GM18951 (cell line): ENCODE data around the gene CDH1.

Experiments used
- POLR2A ChIP-seq: IDR thresholded peaks from 4 replicates; pipeline ENCODE4 v1.6.1; 2011; ENCODE audit warnings: mild to moderate bottlenecking; ENCODE audit not compliant: insufficient read length, insufficient read depth; ENCODE audit errors: extremely low read depth
- in situ Hi-C: fragments of 300-500 bp; cut with MboI; formaldehyde crosslinking; loops from one replicate; pipeline ENCODE4 v1.12.0; 2022; ENCODE audit warnings: low sequenced_read_pairs, mixed read lengths, inconsistent platforms; ENCODE audit not compliant: unreplicated experiment

Gene CDH1

GRCh38 chr16:68800257-68800875, 63.3 kb downstream of the CDH1 start:
- no peak for TF ChIP-seq POLR2A
- in situ Hi-C loops = loop anchor here (25.0 kb wide), 1 partner anchor 263 kb away; the partner anchor contains the start of gene ZFP90

GRCh38 chr16:68802190-68802589, 65.1 kb downstream of the CDH1 start:
- in situ Hi-C loops = loop anchor here (25.0 kb wide), 1 partner anchor 265 kb away; the partner anchor contains the start of gene ZFP90
- TF ChIP-seq POLR2A = no peak

GRCh38 chr16:68806422-68806821, 69.3 kb downstream of the CDH1 start:
- in situ Hi-C loops = loop anchor here (25.0 kb wide), 1 partner anchor 269 kb away; the partner anchor contains the start of gene ZFP90
- no peak for TF ChIP-seq POLR2A

DNA sequence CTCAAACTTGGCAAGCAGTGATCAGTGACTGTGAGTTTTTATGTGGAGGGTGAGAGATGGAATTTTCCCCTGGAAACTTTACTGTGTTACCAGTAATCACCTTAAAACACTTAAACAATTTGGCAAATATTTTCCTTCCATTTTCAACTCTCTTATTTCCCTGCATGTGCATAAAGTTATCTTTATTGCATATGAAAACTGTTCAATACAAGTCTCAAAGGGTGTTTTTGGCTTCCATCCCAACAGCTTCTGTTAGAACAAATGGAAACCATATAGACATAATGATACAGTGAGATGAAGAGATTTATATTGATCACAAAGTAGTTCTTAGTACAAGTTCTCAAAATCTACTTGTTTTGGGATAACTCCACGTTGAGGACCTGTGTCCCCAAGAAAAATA, 69.9 kb downstream of the CDH1 start:
- TF ChIP-seq POLR2A = no peak
- in situ Hi-C loops = loop anchor here (25.0 kb wide), 1 partner anchor 270 kb away; the partner anchor contains the start of gene ZFP90

- no peak for TF ChIP-seq POLR2A
- in situ Hi-C loops = loop anchor here (25.0 kb wide), 1 partner anchor 277 kb away; the partner anchor contains the start of gene ZFP90
These were observed 77.4 kb downstream of the CDH1 start for GRCh38 chr16:68814516-68814915.

- no peak for TF ChIP-seq POLR2A
- in situ Hi-C loops = loop anchor here (25.0 kb wide), 1 partner anchor 286 kb away; the partner anchor contains the start of gene ZFP90
These were observed 86.5 kb downstream of the CDH1 start for GRCh38 chr16:68823401-68824135.

- in situ Hi-C loops = loop anchor here (25.0 kb wide), 1 partner anchor 287 kb away; the partner anchor contains the start of gene HAS3
- no peak for TF ChIP-seq POLR2A
These were observed 88.3 kb downstream of the CDH1 start for GRCh38 chr16:68825427-68825826.

- TF ChIP-seq POLR2A = no peak
- in situ Hi-C loops = loop anchor here (25.0 kb wide), 1 partner anchor 286 kb away; the partner anchor contains the start of gene HAS3
These were observed 89.6 kb downstream of the CDH1 start for GRCh38 chr16:68826652-68827051.

- in situ Hi-C loops = loop anchor here (25.0 kb wide), 1 partner anchor 279 kb away; the partner anchor contains the start of gene HAS3
- no peak for TF ChIP-seq POLR2A
These were observed 96.2 kb downstream of the CDH1 start for GRCh38 chr16:68833251-68833650.

- in situ Hi-C loops = loop anchor here (25.0 kb wide), 1 partner anchor 278 kb away; the partner anchor contains the start of gene HAS3
These were observed 97.5 kb downstream of the CDH1 start for GRCh38 chr16:68834550-68834949.

GRCh38 chr16:68835970-68836369, 98.9 kb downstream of the CDH1 start:
- in situ Hi-C loops = loop anchor here (25.0 kb wide), 1 partner anchor 276 kb away; the partner anchor contains the start of gene HAS3
- no peak for TF ChIP-seq POLR2A

More at GRCh38 chr16:68834550-68834949, 97.5 kb downstream of the CDH1 start:
- no peak for TF ChIP-seq POLR2A

GRCh38 chr16:68839831-68840230, 102.7 kb downstream of the CDH1 start:
- no peak for TF ChIP-seq POLR2A
- in situ Hi-C loops = loop anchor here (25.0 kb wide), 1 partner anchor 272 kb away; the partner anchor contains the start of gene HAS3

DNA sequence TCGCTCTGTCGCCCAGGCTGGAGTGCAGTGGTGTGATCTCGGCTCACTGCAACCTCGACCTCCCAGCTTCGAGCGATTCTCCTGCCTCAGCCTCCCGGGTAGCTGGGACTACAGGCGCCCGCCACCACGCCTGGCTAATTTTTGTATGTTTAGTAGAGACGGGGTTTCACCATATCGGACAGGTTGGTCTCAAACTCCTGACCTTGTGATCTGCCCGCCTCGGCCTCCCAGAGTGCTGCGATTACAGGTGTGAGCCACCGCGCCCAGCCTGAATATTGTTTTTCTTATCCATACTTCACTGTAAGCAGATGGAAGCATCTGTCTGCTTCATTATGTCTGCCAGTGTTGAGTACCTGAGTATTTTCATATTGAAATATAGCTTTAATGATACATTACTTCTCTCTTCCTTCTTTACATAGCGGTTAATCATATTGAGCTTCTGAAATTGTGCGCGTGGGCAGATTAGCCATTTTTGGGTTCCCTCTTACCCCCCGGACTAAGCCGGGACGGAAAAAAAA, 105.9 kb downstream of the CDH1 start:
- in situ Hi-C loops = loop anchor here (25.0 kb wide), 1 partner anchor 269 kb away; the partner anchor contains the start of gene HAS3
